HEK293 (cell line): ENCODE data around the gene HOXD3.

Experiments
- KLF8 ChIP-seq: fragments of 450-650 bp; formaldehyde crosslinking; IDR thresholded peaks from 2 replicates; pipeline ENCODE4 v1.5.1; 2016; ENCODE audit warnings: missing biosample characterization, missing genetic modification characterization
- SP7 ChIP-seq: fragments of 450-650 bp; formaldehyde crosslinking; IDR thresholded peaks from 2 replicates; pipeline ENCODE4 v1.5.1; 2016; ENCODE audit warnings: missing biosample characterization, missing genetic modification characterization
- TSHZ1 ChIP-seq: fragments of 450-650 bp; formaldehyde crosslinking; IDR thresholded peaks from 2 replicates; pipeline ENCODE4 v1.5.1; 2016; ENCODE audit warnings: missing biosample characterization, missing genetic modification characterization, borderline replicate concordance
- WT1 ChIP-seq: fragments of 450-650 bp; formaldehyde crosslinking; IDR thresholded peaks from 2 replicates; pipeline ENCODE4 v1.5.1; 2016; ENCODE audit warnings: missing biosample characterization, missing genetic modification characterization
- YY1 ChIP-seq: fragments of 450-650 bp; formaldehyde crosslinking; IDR thresholded peaks from 2 replicates; pipeline ENCODE4 v1.5.1; 2018; ENCODE audit warnings: missing biosample characterization, missing genetic modification characterization
- ZBTB21 ChIP-seq: fragments of 450-650 bp; formaldehyde crosslinking; IDR thresholded peaks from 2 replicates; pipeline ENCODE4 v1.5.1; 2017; ENCODE audit warnings: missing biosample characterization, missing genetic modification characterization
- ZBTB26 ChIP-seq: fragments of 450-650 bp; formaldehyde crosslinking; optimal IDR thresholded peaks from 2 replicates; pipeline ENCODE3; 2016; ENCODE audit warnings: missing biosample characterization, mild to moderate bottlenecking, missing genetic modification characterization
- ZNF121 ChIP-seq: fragments of 450-650 bp; formaldehyde crosslinking; IDR thresholded peaks from 2 replicates; pipeline ENCODE4 v1.5.1; 2016; ENCODE audit warnings: missing biosample characterization, missing genetic modification characterization
- ZNF24 ChIP-seq: fragments of 450-650 bp; formaldehyde crosslinking; IDR thresholded peaks from 2 replicates; pipeline ENCODE4 v1.5.1; 2016; ENCODE audit warnings: missing biosample characterization, missing genetic modification characterization
- ZNF530 ChIP-seq: fragments of 450-650 bp; formaldehyde crosslinking; IDR thresholded peaks from 2 replicates; pipeline ENCODE4 v1.5.1; 2016; ENCODE audit warnings: low read depth, missing biosample characterization, missing genetic modification characterization
- ZNF561 ChIP-seq: fragments of 450-650 bp; IDR thresholded peaks from 2 replicates; pipeline ENCODE4 v1.5.1; 2018; ENCODE audit warnings: missing biosample characterization, missing genetic modification characterization, borderline replicate concordance
- ZNF707 ChIP-seq: fragments of 450-650 bp; formaldehyde crosslinking; IDR thresholded peaks from 2 replicates; pipeline ENCODE4 v1.5.1; 2016; ENCODE audit warnings: missing biosample characterization, missing genetic modification characterization
- TF ChIP-seq, protein P1 (sequence below): fragments of 450-650 bp; formaldehyde crosslinking; IDR thresholded peaks from 2 replicates; pipeline ENCODE4 v1.5.1; 2016; ENCODE audit warnings: missing biosample characterization, missing genetic modification characterization

- TF ChIP-seq, protein P1, sequence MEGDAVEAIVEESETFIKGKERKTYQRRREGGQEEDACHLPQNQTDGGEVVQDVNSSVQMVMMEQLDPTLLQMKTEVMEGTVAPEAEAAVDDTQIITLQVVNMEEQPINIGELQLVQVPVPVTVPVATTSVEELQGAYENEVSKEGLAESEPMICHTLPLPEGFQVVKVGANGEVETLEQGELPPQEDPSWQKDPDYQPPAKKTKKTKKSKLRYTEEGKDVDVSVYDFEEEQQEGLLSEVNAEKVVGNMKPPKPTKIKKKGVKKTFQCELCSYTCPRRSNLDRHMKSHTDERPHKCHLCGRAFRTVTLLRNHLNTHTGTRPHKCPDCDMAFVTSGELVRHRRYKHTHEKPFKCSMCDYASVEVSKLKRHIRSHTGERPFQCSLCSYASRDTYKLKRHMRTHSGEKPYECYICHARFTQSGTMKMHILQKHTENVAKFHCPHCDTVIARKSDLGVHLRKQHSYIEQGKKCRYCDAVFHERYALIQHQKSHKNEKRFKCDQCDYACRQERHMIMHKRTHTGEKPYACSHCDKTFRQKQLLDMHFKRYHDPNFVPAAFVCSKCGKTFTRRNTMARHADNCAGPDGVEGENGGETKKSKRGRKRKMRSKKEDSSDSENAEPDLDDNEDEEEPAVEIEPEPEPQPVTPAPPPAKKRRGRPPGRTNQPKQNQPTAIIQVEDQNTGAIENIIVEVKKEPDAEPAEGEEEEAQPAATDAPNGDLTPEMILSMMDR, result no peak
- no peak for TF ChIP-seq SP7 (tag by site-specific recombination)
- TF ChIP-seq ZBTB26 (tag by site-specific recombination), result no peak
- TF ChIP-seq TSHZ1 (tag by site-specific recombination), result no peak
- TF ChIP-seq ZNF561 (tag by site-specific recombination), result no peak
- no peak for TF ChIP-seq ZNF707 (tag by site-specific recombination)
- TF ChIP-seq KLF8 (tag by site-specific recombination), result no peak
- no peak for TF ChIP-seq ZNF24
- no peak for TF ChIP-seq ZNF530 (tag by site-specific recombination)
- TF ChIP-seq WT1, result no peak
- TF ChIP-seq YY1 (tag by site-specific recombination), result no peak
- TF ChIP-seq ZNF121 (tag by site-specific recombination), result no peak
- TF ChIP-seq ZBTB21 (tag by site-specific recombination), result no peak
Measured at GRCh38 chr2:176174382-176174823, 17.3 kb downstream of the HOXD3 start.
